K562 (cell line): Measurements from ENCODE around the gene BTF3L4. TPM values are rescaled to one million over a fixed set of nuclear protein-coding genes. Genes with fewer than 3 reads are reported as not detected.
A peak's percentile ranks its signal among the peaks of the same experiment; 100 is the strongest.

ENCODE experiments used
- ATAC-seq: fragments of 200-7000 bp; cut with Tn5 transposase; 3 replicates; pipeline ENCODE4 v1.9.1; 2020; ENCODE audit warnings: moderate library complexity
- BruUV-seq: library from RNA; stranded (reverse); fragments of 400-500 nt; replicated peaks from 2 replicates; lab custom pipeline; 2021; lab: Mats Ljungman, UMichigan
- CTCF ChIA-PET: fragments of 300-600 bp; formaldehyde crosslinking; extraction: SDS; loops from one replicate; lab custom pipeline; 2021; ENCODE audit warnings: low intra/inter-chr PET ratio; lab: Yijun Ruan, JAX
- POLR2A ChIA-PET: fragments of 300-600, 350-650 bp; sonication (Branson Sonifier 250); formaldehyde crosslinking; extraction: SDS; loops from one replicate; lab custom pipeline; 2021; ENCODE audit warnings: antibody characterized with exemption, inconsistent platforms; lab: Yijun Ruan, JAX
- DNase-seq, 4 experiments: peaks; one replicate each; pipeline versions ENCODE4 v3.0.0 to v3.0.0-alpha.2; 2011 to 2018; ENCODE audit warnings: low spot score in 3 of 4, mixed read lengths in 3 of 4; ENCODE audit errors: extremely low read depth in 1 of 4
- FAIRE-seq: peaks from 2 replicates; lab custom pipeline; 2011; peaks lifted over from hg19 to GRCh38; lab: Jason Lieb, UNC
- H2AFZ ChIP-seq: 2 replicates; pipeline ENCODE4 v1.6.0; 2011; ENCODE audit warnings: low read depth, low read length, control low read depth, inconsistent platforms
- H3K27ac ChIP-seq: fragments of 200-600 bp; 3 replicates; pipeline ENCODE4 v1.8.0; 2011; ENCODE audit warnings: low read depth, mild to moderate bottlenecking, control low read depth, inconsistent platforms, low read length, moderate library complexity, mixed read lengths; ENCODE audit errors: extremely low read depth
- H3K27me3 ChIP-seq, 2 experiments: fragments of 300-600 bp in 1 of 2; 2 replicates in 1 of 2; 3 replicates in 1 of 2; pipeline versions ENCODE4 v1.6.0 to v1.8.0; 2011; ENCODE audit warnings: inconsistent platforms in 2 of 2, low read length in 2 of 2, mild to moderate bottlenecking in 1 of 2, mixed read lengths in 1 of 2, moderate library complexity in 1 of 2; ENCODE audit not compliant: control insufficient read depth in 2 of 2, insufficient read depth in 2 of 2
- H3K36me3 ChIP-seq: fragments of 300-600 bp; 3 replicates; pipeline ENCODE4 v1.8.0; 2011; ENCODE audit warnings: mild to moderate bottlenecking, low read length, inconsistent platforms; ENCODE audit not compliant: control insufficient read depth, insufficient read depth
- H3K4me1 ChIP-seq, 2 experiments: fragments of 200-600 bp in 1 of 2; replicated peaks in 1 of 2; 2 replicates in 1 of 2; 3 replicates in 1 of 2; pipeline versions ENCODE4 v1.5.1 to v1.8.0; 2011; ENCODE audit warnings: inconsistent platforms in 2 of 2, low read length in 2 of 2, mild to moderate bottlenecking in 1 of 2, mixed read lengths in 1 of 2, moderate library complexity in 1 of 2; ENCODE audit not compliant: control insufficient read depth in 2 of 2, insufficient read depth in 2 of 2
- H3K4me2 ChIP-seq: 2 replicates; pipeline ENCODE4 v1.6.1; 2011; ENCODE audit warnings: low read length, control low read depth, inconsistent platforms, mixed read lengths; ENCODE audit not compliant: insufficient read depth
- H3K4me3 ChIP-seq: fragments of 200-600 bp; sonication (generic), shearing (Covaris generic); 2 replicates; pipeline ENCODE4 v1.5.1; 2016; ENCODE audit warnings: control low read depth, inconsistent platforms
- H3K79me2 ChIP-seq: fragments of 200-600 bp; 3 replicates; pipeline ENCODE4 v1.8.0; 2011; ENCODE audit warnings: low read length, inconsistent platforms; ENCODE audit not compliant: control insufficient read depth, insufficient read depth
- H3K9ac ChIP-seq, 2 experiments: 2 replicates each; pipeline versions ENCODE4 v1.6.0 to v1.6.1; 2011; ENCODE audit warnings: low read depth in 2 of 2, low read length in 2 of 2, control low read depth in 1 of 2, inconsistent platforms in 1 of 2, mild to moderate bottlenecking in 1 of 2, mixed read lengths in 1 of 2; ENCODE audit not compliant: insufficient read depth in 1 of 2
- H3K9me1 ChIP-seq: one replicate; pipeline ENCODE4 v1.6.0; 2011; ENCODE audit warnings: inconsistent platforms, mild to moderate bottlenecking, low read length, moderate library complexity; ENCODE audit not compliant: control insufficient read depth, insufficient read depth
- H3K9me3 ChIP-seq: replicated peaks from 2 replicates; pipeline ENCODE4 v1.5.1; 2011; ENCODE audit warnings: low read depth, low read length, inconsistent platforms; ENCODE audit not compliant: control insufficient read depth, insufficient read depth
- H4K20me1 ChIP-seq: replicated peaks from 2 replicates; pipeline ENCODE4 v1.6.1; 2011; ENCODE audit warnings: low read length, inconsistent platforms, mixed read lengths; ENCODE audit not compliant: control insufficient read depth, insufficient read depth
- POLR2G ChIP-seq: fragments of 200-400 bp; formaldehyde crosslinking; IDR thresholded peaks from 2 replicates; pipeline ENCODE4 v1.6.1; 2017; ENCODE audit warnings: low read depth, mild to moderate bottlenecking, antibody characterized with exemption, low read length, moderate library complexity
- POLR3G ChIP-seq: IDR thresholded peaks from 2 replicates; pipeline ENCODE4 v1.6.1; 2011; ENCODE audit not compliant: insufficient read length, insufficient replicate concordance; ENCODE audit errors: extremely low read depth
- TCF3 ChIP-seq: sonication (generic); formaldehyde crosslinking; IDR thresholded peaks from 2 replicates; pipeline ENCODE4 v1.4.0; 2020; ENCODE audit warnings: mild to moderate bottlenecking, missing genetic modification reagents
- ZNF124 ChIP-seq: sonication (generic); formaldehyde crosslinking; IDR thresholded peaks from 2 replicates; pipeline ENCODE4 v1.8.1; 2022; ENCODE audit warnings: missing genetic modification reagents
- WGBS: fragments of 100-300 bp; shearing (Covaris generic); methylation state at CpG from one replicate; pipeline ENCODE4 v1.1.6; 2016; ENCODE audit warnings: low coverage, mixed read lengths; ENCODE audit not compliant: insufficient coverage; ENCODE audit errors: missing lambda C conversion rate; 5-methylcytosine and 5-hydroxymethylcytosine counted together
- in situ Hi-C: fragments of 300-500 bp; cut with MboI; formaldehyde crosslinking; loops from 4 replicates; pipeline ENCODE4 v1.15.0; 2018; ENCODE audit warnings: inconsistent platforms, mixed read lengths
- intact Hi-C: fragments of 100-400 bp; cut with micrococcal nuclease; formaldehyde crosslinking; loops from 2 replicates; pipeline ENCODE4 v1.14.2; 2022
- polyA plus RNA-seq, 8 experiments: library from polyadenylated mRNA; depleted of rRNA in 4 of 8; stranded (reverse) in 5 of 8; unstranded in 3 of 8; fragments of >200 nt; fragmentation: Nextera tagmentation in 2 of 8; fragmentation: Illumina TruSeq in 1 of 8; extraction: Ambion mirVana in 2 of 8; extraction: Trizol in 1 of 8; gene quantifications; 2 replicates each; pipeline versions ENCODE4 v1.2.1 to v1.2.3, GENCODE V29; 2011 to 2014; ENCODE audit warnings: inconsistent platforms in 1 of 8, missing spikeins in 1 of 8
- total RNA-seq, 7 experiments: library from RNA; depleted of rRNA in 6 of 7; stranded (reverse); fragments of >200 nt in 6 of 7; fragmentation: Illumina TruSeq in 2 of 7; extraction: Trizol in 2 of 7; gene quantifications; 2 replicates each; pipeline versions ENCODE4 v1.2.1 to v1.2.3, GENCODE V29; 2011 to 2021; ENCODE audit warnings: low replicate concordance in 1 of 7
- TF ChIP-seq, protein P1 (sequence below): fragments of 200-800 bp; sonication (Bioruptor generic); IDR thresholded peaks from 2 replicates; pipeline ENCODE4 v1.6.1; 2017; ENCODE audit warnings: missing genetic modification characterization, missing compliant biosample characterization

The BTF3L4 gene
- total and polyA plus RNA-seq, 9 of the 15 experiments (the other 6 are each of a cell fraction or from before 2014, with no cell fraction given): 40.1 to 106 (median 88.8) TPM

DNA sequence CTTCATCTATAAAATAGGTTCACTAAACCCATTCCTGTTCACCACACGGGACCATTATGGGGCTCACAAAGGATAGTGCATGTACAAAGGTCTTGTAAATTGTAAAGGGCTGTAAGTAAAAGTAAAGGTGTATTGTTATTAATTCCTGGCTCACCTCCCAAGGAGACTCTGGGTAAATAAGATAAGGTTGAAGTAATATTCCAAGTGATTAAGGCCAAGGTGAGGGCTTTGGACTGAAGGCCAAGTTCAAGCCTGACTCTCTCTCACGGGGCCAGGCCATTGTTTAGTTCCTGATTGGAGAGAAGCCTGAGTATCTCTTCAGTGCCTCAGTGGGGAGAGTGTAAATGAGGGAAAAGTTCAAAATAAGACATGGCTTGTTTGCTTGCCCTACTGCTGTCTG, 66.3 kb downstream of the BTF3L4 start:
- no peaks in the 10 kb centered on the region for H4K20me1 ChIP-seq
- no peak overlapping the region for H3K4me3 ChIP-seq
- H3K4me1 ChIP-seq: peaks cover 0 to 4% of the 10 kb centered on the region in 2 experiments; a peak in 1 of 5 replicates
- ATAC-seq: peak; percentile 21; the same call in 2 of the 3 replicates
- TF ChIP-seq, protein P1, sequence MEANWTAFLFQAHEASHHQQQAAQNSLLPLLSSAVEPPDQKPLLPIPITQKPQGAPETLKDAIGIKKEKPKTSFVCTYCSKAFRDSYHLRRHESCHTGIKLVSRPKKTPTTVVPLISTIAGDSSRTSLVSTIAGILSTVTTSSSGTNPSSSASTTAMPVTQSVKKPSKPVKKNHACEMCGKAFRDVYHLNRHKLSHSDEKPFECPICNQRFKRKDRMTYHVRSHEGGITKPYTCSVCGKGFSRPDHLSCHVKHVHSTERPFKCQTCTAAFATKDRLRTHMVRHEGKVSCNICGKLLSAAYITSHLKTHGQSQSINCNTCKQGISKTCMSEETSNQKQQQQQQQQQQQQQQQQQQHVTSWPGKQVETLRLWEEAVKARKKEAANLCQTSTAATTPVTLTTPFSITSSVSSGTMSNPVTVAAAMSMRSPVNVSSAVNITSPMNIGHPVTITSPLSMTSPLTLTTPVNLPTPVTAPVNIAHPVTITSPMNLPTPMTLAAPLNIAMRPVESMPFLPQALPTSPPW (CRISPR knock-in tag): no peak
- TF ChIP-seq TCF3: 0 out of 2 replicates have a peak, but pooled peaks have one; percentile 16
- POLR2A ChIA-PET: interaction anchor here (1.1 kb wide), 1 partner anchor 538 kb away, joined by 3 read pairs; no protein-coding TSS in a partner anchor
- no TSS peak for BruUV-seq
- H3K9me1 ChIP-seq: no peaks in the 10 kb centered on the region
- in situ Hi-C loops (no loop called here), intact Hi-C loops (no loop called here)
- WGBS: 8% methylated on average over 2 of the region's 2 CpGs
- no peak for DNase-seq
- no peaks in the 10 kb centered on the region for H3K9me3 ChIP-seq
- H3K79me2 ChIP-seq: no peaks in the 10 kb centered on the region
- no peak overlapping the region for H3K9ac ChIP-seq
- H3K27ac ChIP-seq: no peak overlapping the region
- FAIRE-seq: no peak
- H3K4me2 ChIP-seq: no peak overlapping the region
- H3K36me3 ChIP-seq: no peaks in the 10 kb centered on the region
- H2AFZ ChIP-seq: no peak overlapping the region
- CTCF ChIA-PET: no interaction called here
- peaks cover 0 to 10% of the 10 kb centered on the region in 2 experiments; a peak in 4 of 5 replicates for H3K27me3 ChIP-seq

GRCh38 chr1:52123622-52124021, 67.5 kb downstream of the BTF3L4 start:
- FAIRE-seq (no peak), DNase-seq (no peak), ATAC-seq (no peak)
- H3K4me1 ChIP-seq: peaks cover 0 to 4% of the 10 kb centered on the region in 2 experiments; a peak in 1 of 5 replicates
- no peak overlapping the region for H3K4me3 ChIP-seq
- no peaks in the 10 kb centered on the region for H3K36me3 ChIP-seq
- intact Hi-C loops (no loop called here), in situ Hi-C loops (no loop called here)
- H3K9me3 ChIP-seq: no peaks in the 10 kb centered on the region
- no peak overlapping the region for H3K27ac ChIP-seq
- CTCF ChIA-PET: no interaction called here
- H4K20me1 ChIP-seq: no peaks in the 10 kb centered on the region
- TF ChIP-seq ZNF124 (CRISPR knock-in tag) (no peak), POLR3G (no peak), POLR2G (no peak)
- BruUV-seq: no TSS peak
- peaks cover 0 to 8% of the 10 kb centered on the region in 2 experiments for H3K27me3 ChIP-seq
- no peak overlapping the region for H3K9ac ChIP-seq
- no peak overlapping the region for H3K4me2 ChIP-seq
- no peaks in the 10 kb centered on the region for H3K9me1 ChIP-seq
- no peak overlapping the region for H2AFZ ChIP-seq
- POLR2A ChIA-PET: interaction anchor here (0.7 to 1.3 kb wide), 3 partner anchors 10 to 33 kb away, joined by 3 read pairs; no protein-coding TSS in a partner anchor
- WGBS: 33% methylated on average over 6 of the region's 6 CpGs
- H3K79me2 ChIP-seq: no peaks in the 10 kb centered on the region
